ENCODE measurements around the gene ATP1B3. TPM values are rescaled to one million over a fixed set of nuclear protein-coding genes. Genes with fewer than 3 reads are reported as not detected.

The ATP1B3 gene
- polyA plus RNA-seq, 1 donor from 2014 or later = 131 TPM

- H4K20me1 ChIP-seq (ENCODE audit: insufficient read depth) = no peaks in the 10 kb centered on the region
- no peak overlapping the region for H3K4me2 ChIP-seq (ENCODE audit: low read length)
- no peak overlapping the region for H3K4me3 ChIP-seq (ENCODE audit: low read length)
- no peaks in the 10 kb centered on the region for H3K27me3 ChIP-seq (ENCODE audit: insufficient read depth, low read depth, low read length)
- H3K36me3 ChIP-seq (ENCODE audit: insufficient read depth, low read length) = no peaks in the 10 kb centered on the region
- H3K27ac ChIP-seq (ENCODE audit: low read length) = no peak overlapping the region
- no peak overlapping the region for H2AFZ ChIP-seq (ENCODE audit: low read depth, low read length)
- H3F3A ChIP-seq (ENCODE audit: insufficient read depth, low read length, poor library complexity, severe bottlenecking) = no peaks in the 10 kb centered on the region
- TF ChIP-seq MXI1 (conservative IDR thresholded peaks at IDR 0.05; ENCODE audit: poor library complexity, severe bottlenecking) (no peak), RAD21 (conservative IDR thresholded peaks at IDR 0.05) (no peak), SMC3 (conservative IDR thresholded peaks at IDR 0.05; ENCODE audit: poor library complexity) (no peak), TAF1 (IDR thresholded peaks at IDR 0.05; ENCODE audit: low read depth) (no peak), CTCF (IDR thresholded peaks at IDR 0.05; ENCODE audit: poor library complexity, severe bottlenecking) (no peak), REST (IDR thresholded peaks at IDR 0.05; ENCODE audit: borderline replicate concordance) (no peak), EZH2 (IDR thresholded peaks at IDR 0.05; ENCODE audit: borderline replicate concordance, insufficient read depth, low read length, poor library complexity, severe bottlenecking) (no peak), POLR2AphosphoS5 (IDR thresholded peaks at IDR 0.05) (no peak), EP300 (conservative IDR thresholded peaks at IDR 0.05; ENCODE audit: poor library complexity, severe bottlenecking) (no peak)
- H3K9me3 ChIP-seq (ENCODE audit: low read length) = no peaks in the 10 kb centered on the region
- H3K9me2 ChIP-seq (ENCODE audit: insufficient read depth, low read length) = no peaks in the 10 kb centered on the region
- H3K9ac ChIP-seq (ENCODE audit: low read length) = no peak overlapping the region
- H3K79me2 ChIP-seq (replicated peaks; ENCODE audit: insufficient read depth, low read length) = no peaks in the 10 kb centered on the region
These were observed 16.8 kb upstream of the ATP1B3 start for GRCh38 chr3:141859651-141860050.

DNA sequence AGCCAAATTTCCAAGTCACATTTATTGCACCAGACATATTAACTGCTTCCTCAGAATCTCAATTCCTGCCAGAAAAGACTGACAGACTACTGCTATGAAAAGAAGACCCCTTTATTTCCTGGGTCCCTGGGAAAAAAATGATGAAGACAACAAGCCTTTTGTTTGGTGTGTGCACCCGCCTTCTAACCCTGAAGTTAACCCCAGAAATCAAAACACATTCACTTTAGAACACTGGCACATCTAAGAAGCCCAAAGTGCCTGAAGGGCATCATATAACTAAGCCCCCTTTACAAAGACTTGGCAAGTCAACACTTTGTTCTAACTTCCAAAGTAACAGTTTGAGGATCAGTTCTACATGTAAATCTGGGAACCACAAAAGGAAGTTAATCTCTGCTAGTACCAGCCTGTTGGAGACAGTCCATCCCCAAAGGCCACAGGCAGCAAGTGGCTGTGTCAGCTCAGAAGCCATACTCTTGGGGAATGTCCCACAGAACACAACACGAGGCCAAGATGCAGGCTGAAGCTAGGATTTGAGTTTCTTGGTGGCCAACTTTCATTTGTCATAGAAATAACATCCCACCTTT, 16.3 kb upstream of the ATP1B3 start:
- H3K27ac ChIP-seq (ENCODE audit: low read length) = no peak overlapping the region

More for the DNA sequence above, 16.3 kb upstream of the ATP1B3 start:
- Histone ChIP-seq H3K9me3 (ENCODE audit: low read length) (no peaks in the 10 kb centered on the region), H3F3A (ENCODE audit: insufficient read depth, low read length, poor library complexity, severe bottlenecking) (no peaks in the 10 kb centered on the region), H3K4me2 (ENCODE audit: low read length) (no peak overlapping the region), H3K9me2 (ENCODE audit: insufficient read depth, low read length) (no peaks in the 10 kb centered on the region), H3K4me3 (ENCODE audit: low read length) (no peak overlapping the region), H2AFZ (ENCODE audit: low read depth, low read length) (no peak overlapping the region), H3K9ac (ENCODE audit: low read length) (no peak overlapping the region), H4K20me1 (ENCODE audit: insufficient read depth) (no peaks in the 10 kb centered on the region), H3K36me3 (ENCODE audit: insufficient read depth, low read length) (no peaks in the 10 kb centered on the region), H3K27me3 (ENCODE audit: insufficient read depth, low read depth, low read length) (no peaks in the 10 kb centered on the region), H3K79me2 (replicated peaks; ENCODE audit: insufficient read depth, low read length) (no peaks in the 10 kb centered on the region)
- TF ChIP-seq POLR2AphosphoS5 (IDR thresholded peaks at IDR 0.05) = no peak
- no peak for TF ChIP-seq MXI1 (conservative IDR thresholded peaks at IDR 0.05; ENCODE audit: poor library complexity, severe bottlenecking)
- TF ChIP-seq EZH2 (IDR thresholded peaks at IDR 0.05; ENCODE audit: borderline replicate concordance, insufficient read depth, low read length, poor library complexity, severe bottlenecking) = no peak
- TF ChIP-seq CTCF (IDR thresholded peaks at IDR 0.05; ENCODE audit: poor library complexity, severe bottlenecking) = no peak
- no peak for TF ChIP-seq REST (IDR thresholded peaks at IDR 0.05; ENCODE audit: borderline replicate concordance)
- no peak for TF ChIP-seq SMC3 (conservative IDR thresholded peaks at IDR 0.05; ENCODE audit: poor library complexity)
- no peak for TF ChIP-seq EP300 (conservative IDR thresholded peaks at IDR 0.05; ENCODE audit: poor library complexity, severe bottlenecking)
- TF ChIP-seq RAD21 (conservative IDR thresholded peaks at IDR 0.05) = no peak
- TF ChIP-seq TAF1 (IDR thresholded peaks at IDR 0.05; ENCODE audit: low read depth) = no peak

Data from neural cell (in vitro differentiated cells).